Measurements from ENCODE around the gene AKAP5. TPM values are rescaled to one million over a fixed set of nuclear protein-coding genes. Genes with fewer than 3 reads are reported as not detected.

Gene AKAP5
- total and polyA plus RNA-seq, 9 of the 15 experiments (the other 6 are each of a cell fraction or from before 2014, with no cell fraction given) = 0.06 to 0.94 (median 0.34) TPM

DNA sequence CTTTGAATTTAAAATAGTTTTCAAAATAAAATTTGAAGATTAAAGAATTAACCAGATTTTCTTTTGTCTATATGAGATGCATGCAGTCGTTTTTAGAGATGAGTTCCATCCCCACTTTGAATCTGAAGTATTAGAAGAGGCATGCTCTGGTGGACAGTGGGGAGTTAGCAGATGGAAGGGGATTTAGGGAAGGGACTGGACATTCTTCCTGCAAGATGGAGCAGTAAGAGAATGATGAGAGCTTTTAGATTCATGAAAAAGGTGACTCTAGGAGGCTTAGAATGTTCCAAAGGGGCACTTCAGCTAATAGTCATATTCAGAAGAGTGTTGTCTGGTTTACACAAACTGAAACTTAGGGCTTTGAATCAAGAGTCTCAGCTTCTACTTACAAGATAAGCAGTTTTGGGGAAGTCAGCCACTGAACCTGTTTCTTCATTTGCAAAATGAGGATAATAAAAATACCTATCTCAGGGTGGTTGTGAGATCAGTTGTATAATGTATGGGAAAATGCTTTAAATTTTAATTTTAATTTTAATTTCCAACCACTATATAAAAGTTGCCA is 43.0 kb downstream of the AKAP5 start:
- Histone ChIP-seq H3K9me1 (ENCODE audit: control insufficient read depth, insufficient read depth, low read length) (no peaks in the 10 kb centered on the region), H3K27ac (ENCODE audit: extremely low read depth, low read depth, low read length) (no peak overlapping the region), H3K4me1 (replicated peaks in 1 of 2; ENCODE audit: control insufficient read depth in 2 of 2, insufficient read depth in 2 of 2, low read length in 2 of 2) (peaks cover 17 to 33% of the 10 kb centered on the region in 2 experiments; a peak in 4 of 5 replicates), H2AFZ (ENCODE audit: low read depth, low read length) (no peak overlapping the region), H3K4me2 (ENCODE audit: insufficient read depth, low read length) (no peak overlapping the region), H3K9ac (ENCODE audit: insufficient read depth in 1 of 2, low read depth in 2 of 2, low read length in 2 of 2) (peak overlapping the region in 1 of 2 experiments; percentile 27; a peak in 1 of 4 replicates), H3K9me3 (replicated peaks; ENCODE audit: control insufficient read depth, insufficient read depth, low read depth, low read length) (no peaks in the 10 kb centered on the region), H3K27me3 (ENCODE audit: control insufficient read depth in 2 of 2, insufficient read depth in 2 of 2, low read length in 2 of 2) (no peaks in the 10 kb centered on the region), H3K79me2 (ENCODE audit: control insufficient read depth, insufficient read depth, low read length) (peaks cover 57% of the 10 kb centered on the region), H3K36me3 (ENCODE audit: control insufficient read depth, insufficient read depth, low read length) (no peaks in the 10 kb centered on the region), H4K20me1 (replicated peaks; ENCODE audit: control insufficient read depth, insufficient read depth, low read length) (no peaks in the 10 kb centered on the region), H3K4me3 (no peak overlapping the region)
- 6% methylated on average over 1 of the region's 1 CpG for WGBS (ENCODE audit: insufficient coverage, low coverage, missing lambda C conversion rate)
- POLR2A ChIA-PET = no interaction called here
- no TSS peak for BruUV-seq (replicated peaks)
- ATAC-seq (no peak), DNase-seq (ENCODE audit: extremely low read depth in 1 of 4, low spot score in 3 of 4) (no peak), FAIRE-seq (no peak)
- in situ Hi-C loops (cut with MboI) (no loop called here), intact Hi-C loops (cut with micrococcal nuclease) (loop anchor here (5.0 kb wide), 1 partner anchor 41 kb away; the partner anchor contains the start of gene AKAP5)
- TF ChIP-seq ZNF707 (CRISPR knock-in tag; conservative IDR thresholded peaks at IDR 0.05) (no peak), MYC (IDR thresholded peaks at IDR 0.05; ENCODE audit: low read depth, low read length) (peak; percentile 7; the same call in 1 of the 2 replicates), MYC (CRISPR knock-in tag; IDR thresholded peaks at IDR 0.05; ENCODE audit: borderline replicate concordance, low read depth) (no peak), SPI1 (IDR thresholded peaks at IDR 0.05; ENCODE audit: borderline replicate concordance, low read depth, low read length) (peak; percentile 44; the same call in 1 of the 2 replicates), ARID1B (IDR thresholded peaks at IDR 0.05) (no peak), CBFA2T3 (IDR thresholded peaks at IDR 0.05) (no peak)
- CTCF ChIA-PET (ENCODE audit: low intra/inter-chr PET ratio) = no interaction called here

Measured in K562 (cell line).